H1 (cell line): ENCODE results near the gene ACSL3. TPM values are rescaled to one million over a fixed set of nuclear protein-coding genes. Genes with fewer than 3 reads are reported as not detected.

Source experiments
- CTCF ChIA-PET: fragments of 300-600 bp; sonication (Branson Sonifier 250); formaldehyde crosslinking; loops from one replicate; lab custom pipeline; 2021; ENCODE audit not compliant: partially characterized antibody; lab: Charles Lee
- POLR2A ChIA-PET: fragments of 300-600 bp; sonication (Branson Sonifier 250); formaldehyde crosslinking; loops from one replicate; lab custom pipeline; 2021; ENCODE audit warnings: inconsistent platforms; ENCODE audit not compliant: partially characterized antibody; lab: Charles Lee
- DNase-seq, 2 experiments: peaks; one replicate each; pipeline versions ENCODE4 v3.0.0 to v3.0.0-alpha.2; 2010 to 2022; ENCODE audit warnings: low spot score in 2 of 2, low read depth in 1 of 2, mixed read lengths in 1 of 2
- FAIRE-seq: peaks from 2 replicates; lab custom pipeline; 2011; peaks lifted over from hg19 to GRCh38; lab: Jason Lieb, UNC
- H2AFZ ChIP-seq: 2 replicates; pipeline ENCODE4 v1.8.1; 2012; ENCODE audit warnings: low read length, inconsistent platforms
- H2AK5ac ChIP-seq: 2 replicates; pipeline ENCODE4 v1.6.1; 2013; ENCODE audit warnings: low read depth, low read length
- H2BK120ac ChIP-seq: replicated peaks from 2 replicates; pipeline ENCODE3; 2013; ENCODE audit warnings: low read depth, low read length, inconsistent platforms
- H2BK12ac ChIP-seq: 2 replicates; pipeline ENCODE4 v1.6.1; 2013; ENCODE audit warnings: low read depth, low read length
- H2BK15ac ChIP-seq: 2 replicates; pipeline ENCODE4 v1.6.1; 2013; ENCODE audit warnings: low read length
- H2BK20ac ChIP-seq: 2 replicates; pipeline ENCODE4 v1.6.1; 2013; ENCODE audit warnings: low read length
- H2BK5ac ChIP-seq: 2 replicates; pipeline ENCODE4 v1.6.1; 2013; ENCODE audit warnings: low read depth, low read length
- H3K14ac ChIP-seq: 2 replicates; pipeline ENCODE4 v1.6.1; 2013; ENCODE audit warnings: inconsistent platforms; ENCODE audit not compliant: insufficient read length
- H3K18ac ChIP-seq: 2 replicates; pipeline ENCODE4 v1.6.1; 2013; ENCODE audit warnings: low read length; ENCODE audit errors: extremely low read depth
- H3K23ac ChIP-seq: 2 replicates; pipeline ENCODE4 v1.6.1; 2013; ENCODE audit warnings: inconsistent platforms; ENCODE audit not compliant: insufficient read length
- H3K23me2 ChIP-seq: 2 replicates; pipeline ENCODE4 v1.6.1; 2013; ENCODE audit warnings: low read depth, low read length
- H3K27ac ChIP-seq: 2 replicates; pipeline ENCODE4 v1.6.1; 2011; ENCODE audit warnings: low read depth, low read length, inconsistent platforms
- H3K27me3 ChIP-seq, 4 experiments: replicated peaks in 1 of 4; 1 replicate in 1 of 4; 2 replicates in 3 of 4; pipeline versions ENCODE4 v1.6.1 to v1.8.1; 2011 to 2013; ENCODE audit warnings: low read length in 3 of 4, mild to moderate bottlenecking in 3 of 4, inconsistent platforms in 2 of 4, mixed read lengths in 2 of 4, moderate library complexity in 1 of 4; ENCODE audit not compliant: control insufficient read depth in 3 of 4, insufficient read depth in 3 of 4; ENCODE audit errors: extremely low read depth in 1 of 4
- H3K36me3 ChIP-seq, 4 experiments: 2 replicates each; pipeline versions ENCODE4 v1.6.1 to v1.8.1; 2011 to 2013; ENCODE audit warnings: mild to moderate bottlenecking in 4 of 4, low read length in 3 of 4, moderate library complexity in 2 of 4, control low read depth in 1 of 4, inconsistent platforms in 1 of 4; ENCODE audit not compliant: insufficient read depth in 4 of 4, control insufficient read depth in 2 of 4
- H3K4ac ChIP-seq: replicated peaks from 2 replicates; pipeline ENCODE3; 2013; ENCODE audit warnings: low read length, low read depth, mixed read lengths, inconsistent platforms; ENCODE audit not compliant: insufficient read length
- H3K4me1 ChIP-seq, 4 experiments: replicated peaks in 1 of 4; 1 replicate in 1 of 4; 2 replicates in 3 of 4; pipeline versions ENCODE4 v1.6.1 to v1.8.1; 2011 to 2013; ENCODE audit warnings: low read length in 3 of 4, inconsistent platforms in 2 of 4, mixed read lengths in 1 of 4; ENCODE audit not compliant: insufficient read depth in 4 of 4, control insufficient read depth in 3 of 4
- H3K4me2 ChIP-seq, 2 experiments: 2 replicates each; pipeline versions ENCODE4 v1.6.1 to v1.8.1; 2011 to 2013; ENCODE audit warnings: low read depth in 2 of 2, low read length in 2 of 2, control low read depth in 1 of 2, inconsistent platforms in 1 of 2, mild to moderate bottlenecking in 1 of 2; ENCODE audit not compliant: insufficient read depth in 1 of 2
- H3K4me3 ChIP-seq, 4 experiments: fragments of 200-600, 300-600 bp in 1 of 4; sonication (generic), shearing (Covaris generic), sonication (Bioruptor Twin) in 1 of 4; 2 replicates each; pipeline versions ENCODE4 v1.5.1 to v1.8.1; 2011 to 2016; ENCODE audit warnings: low read length in 4 of 4, low read depth in 3 of 4, control low read depth in 2 of 4, inconsistent platforms in 2 of 4, mild to moderate bottlenecking in 2 of 4, mixed read lengths in 1 of 4, moderate library complexity in 1 of 4; ENCODE audit not compliant: insufficient read depth in 2 of 4; ENCODE audit errors: extremely low read depth in 1 of 4
- H3K56ac ChIP-seq: replicated peaks from 2 replicates; pipeline ENCODE3; 2013; ENCODE audit warnings: low read depth, mild to moderate bottlenecking, mixed read lengths, low read length, inconsistent platforms; ENCODE audit not compliant: insufficient read length
- H3K79me1 ChIP-seq: 2 replicates; pipeline ENCODE4 v1.6.1; 2013; ENCODE audit warnings: low read depth, low read length, control low read depth
- H3K79me2 ChIP-seq, 2 experiments: 2 replicates each; pipeline versions ENCODE4 v1.6.1 to v1.8.1; 2012 to 2013; ENCODE audit warnings: low read length in 2 of 2, mild to moderate bottlenecking in 2 of 2, inconsistent platforms in 1 of 2; ENCODE audit not compliant: insufficient read depth in 2 of 2, control insufficient read depth in 1 of 2
- H3K9ac ChIP-seq, 4 experiments: replicated peaks in 1 of 4; 1 replicate in 1 of 4; 2 replicates in 3 of 4; pipeline versions ENCODE4 v1.6.1 to v1.8.1; 2011 to 2013; ENCODE audit warnings: low read depth in 3 of 4, low read length in 3 of 4, control low read depth in 2 of 4, mild to moderate bottlenecking in 2 of 4, moderate library complexity in 2 of 4, inconsistent platforms in 1 of 4; ENCODE audit errors: extremely low read depth in 1 of 4
- H3K9me3 ChIP-seq, 2 experiments: 2 replicates each; pipeline versions ENCODE4 v1.6.1 to v1.8.1; 2012 to 2013; ENCODE audit warnings: mild to moderate bottlenecking in 2 of 2, moderate library complexity in 2 of 2, control low read depth in 1 of 2, inconsistent platforms in 1 of 2, low read depth in 1 of 2, low read length in 1 of 2, mixed read lengths in 1 of 2; ENCODE audit not compliant: insufficient read depth in 2 of 2
- H4K20me1 ChIP-seq, 2 experiments: replicated peaks in 1 of 2; 2 replicates each; pipeline versions ENCODE3 to v1.8.1; 2011 to 2013; ENCODE audit warnings: inconsistent platforms in 2 of 2, low read length in 2 of 2, mild to moderate bottlenecking in 1 of 2; ENCODE audit not compliant: insufficient read depth in 2 of 2, control insufficient read depth in 1 of 2
- H4K5ac ChIP-seq: 2 replicates; pipeline ENCODE4 v1.6.1; 2013; ENCODE audit warnings: low read length, low read depth, mixed read lengths, inconsistent platforms; ENCODE audit not compliant: insufficient read length
- H4K8ac ChIP-seq: 2 replicates; pipeline ENCODE4 v1.8.0; 2013; ENCODE audit warnings: mild to moderate bottlenecking, moderate library complexity, low read length, inconsistent platforms; ENCODE audit not compliant: insufficient read depth; ENCODE audit errors: extremely low read depth
- H4K91ac ChIP-seq: replicated peaks from 2 replicates; pipeline ENCODE3; 2013; ENCODE audit warnings: low read length, mixed read lengths, inconsistent platforms; ENCODE audit not compliant: insufficient read length
- ATF3 ChIP-seq: IDR thresholded peaks from 2 replicates; pipeline ENCODE4 v1.6.1; 2011; ENCODE audit warnings: low read depth, mild to moderate bottlenecking, low read length; ENCODE audit not compliant: insufficient read depth
- BACH1 ChIP-seq: IDR thresholded peaks from 2 replicates; pipeline ENCODE4 v1.6.1; 2012; ENCODE audit warnings: low read length, improper control_type of control experiment
- CBX5 ChIP-seq: fragments of 300-800, 300-1000 bp; sonication (generic); IDR thresholded peaks from 2 replicates; pipeline ENCODE4 v1.7.1; 2016; ENCODE audit warnings: antibody characterized with exemption, low read length, low read depth
- HDAC2 ChIP-seq, 2 experiments: fragments of 300-600 bp in 1 of 2; sonication (generic) in 1 of 2; IDR thresholded peaks; 2 replicates each; pipeline ENCODE4 v1.6.1; 2011 to 2012; ENCODE audit warnings: low read depth in 2 of 2, low read length in 2 of 2, mild to moderate bottlenecking in 2 of 2, moderate library complexity in 2 of 2, borderline replicate concordance in 1 of 2, inconsistent platforms in 1 of 2
- JUND ChIP-seq: IDR thresholded peaks from 2 replicates; pipeline ENCODE4 v1.6.1; 2011; ENCODE audit warnings: mild to moderate bottlenecking, improper control_type of control experiment, low read length
- KDM4A ChIP-seq: IDR thresholded peaks from one replicate; pipeline ENCODE4 v1.7.1; 2012; ENCODE audit warnings: low read depth, mild to moderate bottlenecking, moderate library complexity, low read length, inconsistent platforms; ENCODE audit not compliant: severe bottlenecking
- MAFK ChIP-seq: IDR thresholded peaks from 2 replicates; pipeline ENCODE4 v1.6.1; 2012; ENCODE audit warnings: low read depth, mild to moderate bottlenecking, improper control_type of control experiment, low read length
- NRF1 ChIP-seq: IDR thresholded peaks from 2 replicates; pipeline ENCODE4 v1.6.1; 2011; ENCODE audit warnings: mild to moderate bottlenecking, low read depth, low read length, improper control_type of control experiment
- POLR2A ChIP-seq, 2 experiments: IDR thresholded peaks; 1 replicate in 1 of 2; 2 replicates in 1 of 2; pipeline ENCODE4 v1.6.1; 2011; ENCODE audit warnings: low read depth in 2 of 2, low read length in 2 of 2, mild to moderate bottlenecking in 2 of 2; ENCODE audit errors: control extremely low read depth in 1 of 2
- RFX5 ChIP-seq: IDR thresholded peaks from 2 replicates; pipeline ENCODE4 v1.6.1; 2011; ENCODE audit warnings: low read depth, low read length, improper control_type of control experiment, borderline replicate concordance
- TAF7 ChIP-seq: optimal IDR thresholded peaks from 2 replicates; pipeline ENCODE3; 2011; ENCODE audit warnings: low read depth, mild to moderate bottlenecking, inconsistent platforms, low read length, moderate library complexity, borderline replicate concordance
- TBP ChIP-seq: IDR thresholded peaks from 2 replicates; pipeline ENCODE4 v1.6.1; 2011; ENCODE audit warnings: low read depth, low read length, improper control_type of control experiment
- TCF12 ChIP-seq: IDR thresholded peaks from 2 replicates; pipeline ENCODE4 v1.6.1; 2011; ENCODE audit warnings: low read depth, mild to moderate bottlenecking, low read length
- YY1 ChIP-seq: IDR thresholded peaks from 2 replicates; pipeline ENCODE4 v1.6.1; 2011; ENCODE audit warnings: low read depth, mild to moderate bottlenecking, low read length
- WGBS, 2 experiments: shearing (Covaris generic) in 1 of 2; methylation state at CpG; one replicate each; pipeline versions ENCODE4 v1.1.6 to v1.1.7; 2013 to 2015; ENCODE audit warnings: low lambda C conversion rate in 2 of 2, mixed read lengths in 2 of 2, inconsistent platforms in 1 of 2, low coverage in 1 of 2, missing lambda C conversion rate in 1 of 2; ENCODE audit not compliant: insufficient replicate concordance in 2 of 2, insufficient coverage in 1 of 2, insufficient read length in 1 of 2; ENCODE audit errors: extremely low coverage in 1 of 2, missing lambda C conversion rate in 1 of 2; 5-methylcytosine and 5-hydroxymethylcytosine counted together
- polyA plus RNA-seq, 7 experiments: library from polyadenylated mRNA; depleted of rRNA in 3 of 7; stranded (reverse) in 5 of 7; unstranded in 2 of 7; fragments of >200 nt in 5 of 7; fragments of 200-250 nt in 2 of 7; gene quantifications; 1 replicate in 5 of 7; 2 replicates in 1 of 7; 4 replicates in 1 of 7; pipeline versions ENCODE4 v1.2.1 to v1.2.3, GENCODE V29; 2011 to 2013; ENCODE audit warnings: missing spikeins in 2 of 7, mixed read lengths in 2 of 7
- total RNA-seq: library from RNA; stranded (reverse); fragmentation: NEBNext Ultra II Directional; extraction: Animal tissue kit (Norgen Biotek cat#: 25700); gene quantifications from 2 replicates; pipeline ENCODE4 v1.2.1, GENCODE V29; 2021

The ACSL3 gene
- total and polyA plus RNA-seq, 2 of the 8 experiments (the other 6 are each of a cell fraction or from before 2014, with no cell fraction given), result 37.5 to 98.1 TPM

GRCh38 chr2:222912776-222913175 lies 51.9 kb downstream of the ACSL3 start:
- peaks cover 2% of the 10 kb centered on the region; the same call in 1 of the 2 replicates for H3K79me1 ChIP-seq
- H3K56ac ChIP-seq, result no peak overlapping the region
- no peak overlapping the region for H3K18ac ChIP-seq
- H2BK15ac ChIP-seq, result no peak overlapping the region
- H3K4ac ChIP-seq, result no peak overlapping the region
- no peak overlapping the region for H3K14ac ChIP-seq
- H3K36me3 ChIP-seq, result peaks cover 0 to 26% (median 4%) of the 10 kb centered on the region in 4 experiments; a peak in 7 of 8 replicates
- H4K5ac ChIP-seq, result no peak overlapping the region
- H4K20me1 ChIP-seq, result peaks cover 0 to 10% of the 10 kb centered on the region in 2 experiments
- no peak overlapping the region for H4K8ac ChIP-seq
- no peak overlapping the region for H2BK120ac ChIP-seq
- POLR2A ChIA-PET, result no interaction called here
- H3K27me3 ChIP-seq, result no peaks in the 10 kb centered on the region
- H3K27ac ChIP-seq, result no peak overlapping the region
- no peak overlapping the region; the same call in 1 of the 2 replicates for H2BK12ac ChIP-seq
- CTCF ChIA-PET, result interaction anchor here (0.8 to 2.5 kb wide), 8 partner anchors 10 to 221 kb away, joined by 3 to 15 read pairs (median 6); no protein-coding TSS in a partner anchor
- no peak overlapping the region for H3K23ac ChIP-seq
- no peak overlapping the region for H4K91ac ChIP-seq
- FAIRE-seq (no peak), DNase-seq (no peak)
- H3K4me1 ChIP-seq, result peaks cover 3 to 16% (median 12%) of the 10 kb centered on the region in 4 experiments; a peak in 5 of 7 replicates
- H2AFZ ChIP-seq, result no peak overlapping the region
- no peaks in the 10 kb centered on the region for H3K9me3 ChIP-seq
- H2AK5ac ChIP-seq, result no peak overlapping the region
- no peak overlapping the region for H3K4me3 ChIP-seq
- no peaks in the 10 kb centered on the region for H3K23me2 ChIP-seq
- WGBS, 2 experiments, result 87% methylated on average over 3 of the region's 3 CpGs; no CpG with 5 or more reads in 1 of the 2 experiments
- H2BK20ac ChIP-seq, result no peak overlapping the region
- peaks cover 0 to 85% of the 10 kb centered on the region in 2 experiments; a peak in 3 of 4 replicates for H3K79me2 ChIP-seq
- no peak overlapping the region for H3K4me2 ChIP-seq
- no peak overlapping the region for H2BK5ac ChIP-seq
- no peak overlapping the region for H3K9ac ChIP-seq
- no peak for TF ChIP-seq RFX5
- no peak for TF ChIP-seq TBP
- TF ChIP-seq ATF3, result no peak
- TF ChIP-seq JUND, result no peak
- no peak for TF ChIP-seq HDAC2 (IDR thresholded peaks at IDR 0.05; ENCODE audit: borderline replicate concordance in 1 of 2, low read depth in 2 of 2, low read length in 2 of 2)
- no peak for TF ChIP-seq YY1
- no peak for TF ChIP-seq CBX5
- no peak for TF ChIP-seq TAF7
- no peak for TF ChIP-seq MAFK
- TF ChIP-seq POLR2A (IDR thresholded peaks at IDR 0.05; ENCODE audit: control extremely low read depth in 1 of 2, low read depth in 2 of 2, low read length in 2 of 2), result no peak
- TF ChIP-seq BACH1, result no peak
- no peak for TF ChIP-seq KDM4A
- TF ChIP-seq TCF12, result no peak
- no peak for TF ChIP-seq NRF1
